GM18505 (cell line): Measurements from ENCODE around the gene RSL24D1.
"Not testable (repeated sequence)": the region's sequence is repeated elsewhere in the genome, so short reads cannot be mapped to it uniquely, and the experiment has no call there.

Source experiments
- ATAC-seq: cut with Tn5 transposase; IDR thresholded peaks from one replicate; pipeline ENCODE4 v1.9.1; 2021; ENCODE audit not compliant: unreplicated experiment
- POLR2A ChIP-seq: IDR thresholded peaks from 4 replicates; pipeline ENCODE4 v1.6.1; 2011; ENCODE audit warnings: borderline replicate concordance; ENCODE audit not compliant: insufficient read depth, insufficient read length; ENCODE audit errors: extremely low read depth

RSL24D1 gene

GRCh38 chr15:55186331-55186730, 10.4 kb downstream of the RSL24D1 start:
- no peak for TF ChIP-seq POLR2A
- ATAC-seq, result no peak

- no peak for TF ChIP-seq POLR2A
- ATAC-seq, result no peak
These were observed 13.1 kb downstream of the RSL24D1 start for GRCh38 chr15:55183679-55184078.

- ATAC-seq, result no peak
- no peak for TF ChIP-seq POLR2A
These were observed 17.6 kb downstream of the RSL24D1 start for GRCh38 chr15:55179141-55179540.

- TF ChIP-seq POLR2A, result no peak
- no peak for ATAC-seq
These were observed 26.4 kb downstream of the RSL24D1 start for GRCh38 chr15:55170361-55170760.

GRCh38 chr15:55168350-55168974, 28.3 kb downstream of the RSL24D1 start:
- ATAC-seq, result peak; percentile 91
- no peak for TF ChIP-seq POLR2A

GRCh38 chr15:55164284-55164683, 32.5 kb downstream of the RSL24D1 start:
- ATAC-seq, result no peak
- TF ChIP-seq POLR2A, result no peak

- no peak for TF ChIP-seq POLR2A
- no peak for ATAC-seq
These were observed 45.1 kb downstream of the RSL24D1 start for GRCh38 chr15:55151631-55152030.

GRCh38 chr15:55143132-55143531, 53.6 kb downstream of the RSL24D1 start:
- not testable (repeated sequence) for ATAC-seq

- ATAC-seq, result no peak
- no peak for TF ChIP-seq POLR2A
These were observed 62.8 kb downstream of the RSL24D1 start for GRCh38 chr15:55133972-55134371.

GRCh38 chr15:55132672-55133071, 64.1 kb downstream of the RSL24D1 start:
- no peak for ATAC-seq
- no peak for TF ChIP-seq POLR2A
